DMS79 (cell line): Measurements from ENCODE around the gene CCNF.

ENCODE experiments used
- DNase-seq: peaks from one replicate; lab custom pipeline; 2025; lab: John Stamatoyannopoulos, UW

The CCNF gene

GRCh38 chr16:2457267-2457666 is 28.0 kb downstream of the CCNF start:
- no peak for DNase-seq

GRCh38 chr16:2457946-2458345 is 28.7 kb downstream of the CCNF start:
- no peak for DNase-seq

- no peak for DNase-seq
These were observed 29.8 kb downstream of the CCNF start for GRCh38 chr16:2458887-2459646.

GRCh38 chr16:2459647-2460390 is 30.6 kb downstream of the CCNF start, which contains the start of gene TEDC2:
Gene TEDC2, plus strand, starts transcription at chr16:2460109. Its CDS starts 36 bp downstream, at chr16:2460145.
- DNase-seq = peak; percentile 93

GRCh38 chr16:2460391-2460713 is 31.1 kb downstream of the CCNF start:
- no peak for DNase-seq

GRCh38 chr16:2460916-2461315 is 31.7 kb downstream of the CCNF start:
- DNase-seq = no peak

- DNase-seq = no peak
These were observed 33.0 kb downstream of the CCNF start for GRCh38 chr16:2462031-2462866.

- DNase-seq = no peak
These were observed 35.1 kb downstream of the CCNF start for GRCh38 chr16:2464333-2464732.

GRCh38 chr16:2465653-2466415 is 36.6 kb downstream of the CCNF start:
- DNase-seq = no peak

GRCh38 chr16:2466667-2467527 is 37.6 kb downstream of the CCNF start:
- no peak for DNase-seq

GRCh38 chr16:2467528-2468232 is 38.4 kb downstream of the CCNF start:
- DNase-seq = peak; percentile 85

- DNase-seq = no peak
These were observed 39.0 kb downstream of the CCNF start for GRCh38 chr16:2468233-2468724.

- DNase-seq = peak; percentile 89
These were observed 39.6 kb downstream of the CCNF start for GRCh38 chr16:2468725-2469398.

GRCh38 chr16:2469399-2470233 is 40.4 kb downstream of the CCNF start:
- no peak for DNase-seq

- no peak for DNase-seq
These were observed 41.0 kb downstream of the CCNF start for GRCh38 chr16:2470234-2470601.

GRCh38 chr16:2470603-2471015 is 41.4 kb downstream of the CCNF start:
- peak; percentile 79 for DNase-seq

GRCh38 chr16:2471016-2471652 is 41.9 kb downstream of the CCNF start, which contains the start of gene NTN3:
Gene NTN3, plus strand, starts transcription at chr16:2471297. Its CDS starts 405 bp downstream, at chr16:2471702.
- peak; percentile 55 for DNase-seq
